HEK293T (cell line): ENCODE measurements around the gene FOXC1.

ENCODE experiments used
- ARNT ChIP-seq: fragments of 450-650 bp; IDR thresholded peaks from 2 replicates; pipeline ENCODE4 v1.6.1; 2017; ENCODE audit warnings: mild to moderate bottlenecking
- BHLHE40 ChIP-seq: fragments of 450-650 bp; IDR thresholded peaks from 2 replicates; pipeline ENCODE4 v1.6.1; 2016; ENCODE audit warnings: mild to moderate bottlenecking, moderate library complexity, borderline replicate concordance
- CTBP1 ChIP-seq: fragments of 450-650 bp; IDR thresholded peaks from 2 replicates; pipeline ENCODE4 v1.6.1; 2016; ENCODE audit warnings: borderline replicate concordance
- ELF4 ChIP-seq: fragments of 450-650 bp; IDR thresholded peaks from 2 replicates; pipeline ENCODE4 v1.6.1; 2017; ENCODE audit warnings: antibody characterized with exemption
- FOXA1 ChIP-seq: fragments of 450-650 bp; IDR thresholded peaks from 2 replicates; pipeline ENCODE4 v1.6.1; 2016; ENCODE audit warnings: mild to moderate bottlenecking
- FOXK2 ChIP-seq: fragments of 450-650 bp; IDR thresholded peaks from 2 replicates; pipeline ENCODE4 v1.6.1; 2016; ENCODE audit warnings: mild to moderate bottlenecking
- FOXM1 ChIP-seq: fragments of 450-650 bp; IDR thresholded peaks from 2 replicates; pipeline ENCODE4 v1.6.1; 2017; ENCODE audit warnings: mild to moderate bottlenecking, borderline replicate concordance
- HDGF ChIP-seq: fragments of 450-650 bp; IDR thresholded peaks from 2 replicates; pipeline ENCODE4 v1.6.1; 2017; ENCODE audit warnings: antibody characterized with exemption, borderline replicate concordance
- NFRKB ChIP-seq: fragments of 450-650 bp; IDR thresholded peaks from 2 replicates; pipeline ENCODE4 v1.6.1; 2016; ENCODE audit warnings: mild to moderate bottlenecking, moderate library complexity
- SP1 ChIP-seq: fragments of 450-650 bp; IDR thresholded peaks from 2 replicates; pipeline ENCODE4 v1.6.1; 2017
- SUZ12 ChIP-seq: fragments of 450-650 bp; IDR thresholded peaks from 2 replicates; pipeline ENCODE4 v1.6.1; 2016; ENCODE audit warnings: mild to moderate bottlenecking
- TARDBP ChIP-seq: fragments of 450-650 bp; IDR thresholded peaks from 2 replicates; pipeline ENCODE4 v1.6.1; 2016
- TF ChIP-seq, protein P1 (sequence below): fragments of 450-650 bp; IDR thresholded peaks from 2 replicates; pipeline ENCODE4 v1.6.1; 2016

GRCh38 chr6:1576166-1576565 is 33.5 kb upstream of the FOXC1 start:
- no peak for TF ChIP-seq TARDBP
- no peak for TF ChIP-seq ARNT
- no peak for TF ChIP-seq FOXM1
- no peak for TF ChIP-seq NFRKB
- no peak for TF ChIP-seq ELF4
- no peak for TF ChIP-seq FOXK2
- no peak for TF ChIP-seq SP1
- TF ChIP-seq, protein P1, sequence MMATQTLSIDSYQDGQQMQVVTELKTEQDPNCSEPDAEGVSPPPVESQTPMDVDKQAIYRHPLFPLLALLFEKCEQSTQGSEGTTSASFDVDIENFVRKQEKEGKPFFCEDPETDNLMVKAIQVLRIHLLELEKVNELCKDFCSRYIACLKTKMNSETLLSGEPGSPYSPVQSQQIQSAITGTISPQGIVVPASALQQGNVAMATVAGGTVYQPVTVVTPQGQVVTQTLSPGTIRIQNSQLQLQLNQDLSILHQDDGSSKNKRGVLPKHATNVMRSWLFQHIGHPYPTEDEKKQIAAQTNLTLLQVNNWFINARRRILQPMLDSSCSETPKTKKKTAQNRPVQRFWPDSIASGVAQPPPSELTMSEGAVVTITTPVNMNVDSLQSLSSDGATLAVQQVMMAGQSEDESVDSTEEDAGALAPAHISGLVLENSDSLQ = no peak
- no peak for TF ChIP-seq SUZ12
- no peak for TF ChIP-seq FOXA1
- TF ChIP-seq CTBP1 = no peak
- TF ChIP-seq BHLHE40 = no peak
- no peak for TF ChIP-seq HDGF
